ENCODE measurements around the gene ZG16.

The ZG16 gene

DNA sequence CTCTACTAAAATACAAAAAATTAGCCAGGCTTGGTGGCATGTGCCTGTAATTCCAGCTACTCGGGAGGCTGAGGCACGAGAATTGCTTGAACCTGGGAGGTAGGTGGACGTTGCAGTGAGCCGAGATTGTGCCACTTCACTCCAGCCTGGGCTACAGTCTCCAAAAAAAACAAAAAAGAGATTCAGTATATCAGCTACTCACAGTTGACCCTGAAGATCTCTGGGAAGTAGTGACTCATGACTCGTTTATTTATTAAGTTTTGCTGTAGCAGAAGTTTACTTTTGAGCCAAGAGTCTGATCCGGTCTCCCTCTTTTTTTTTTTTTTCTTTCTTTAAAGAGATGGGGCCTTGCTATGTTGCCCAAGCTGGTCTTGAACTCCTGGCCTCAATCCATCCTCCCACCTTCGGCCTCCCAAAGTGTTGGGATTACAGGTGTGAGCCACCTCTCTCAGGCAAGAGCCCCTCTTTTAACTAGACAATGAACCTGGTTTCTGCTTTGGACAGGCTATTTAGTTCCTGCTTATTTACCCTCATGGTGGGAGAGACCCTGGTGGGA, 46.6 kb downstream of the ZG16 start:
- no peak overlapping the region for H3K4me3 ChIP-seq (replicated peaks; ENCODE audit: low read depth, low read length)
- no peak for TF ChIP-seq CTCF (IDR thresholded peaks at IDR 0.05; ENCODE audit: low read length, missing control alignments)
- DNase-seq (ENCODE audit: low read depth) = peak; percentile 62

GRCh38 chr16:29825145-29826044, 47.3 kb downstream of the ZG16 start:
- H3K4me3 ChIP-seq (replicated peaks; ENCODE audit: low read depth, low read length) = no peak overlapping the region
- peak; percentile 73 for DNase-seq (ENCODE audit: low read depth)
- TF ChIP-seq CTCF (IDR thresholded peaks at IDR 0.05; ENCODE audit: low read length, missing control alignments) = no peak

GRCh38 chr16:29826342-29826695, 48.3 kb downstream of the ZG16 start:
- no peak for DNase-seq (ENCODE audit: low read depth)
- TF ChIP-seq CTCF (IDR thresholded peaks at IDR 0.05; ENCODE audit: low read length, missing control alignments) = no peak
- H3K4me3 ChIP-seq (replicated peaks; ENCODE audit: low read depth, low read length) = no peak overlapping the region

DNA sequence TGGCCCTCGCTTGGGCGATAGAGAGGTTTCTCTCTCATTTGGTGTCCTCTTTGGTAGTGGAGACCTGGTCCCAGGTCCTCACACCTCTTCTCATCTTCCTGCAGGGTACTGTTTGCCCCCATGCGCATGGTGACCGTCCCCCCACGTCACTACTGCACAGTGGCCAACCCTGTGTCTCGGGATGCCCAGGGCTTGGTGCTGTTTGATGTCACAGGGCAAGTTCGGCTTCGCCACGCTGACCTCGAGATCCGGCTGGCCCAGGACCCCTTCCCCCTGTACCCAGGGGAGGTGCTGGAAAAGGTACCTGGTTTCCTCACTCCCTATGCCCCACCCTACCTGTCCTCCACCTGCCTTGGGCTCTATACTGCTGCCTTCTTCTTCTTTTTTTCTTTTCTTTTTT, 52.7 kb downstream of the ZG16 start:
- TF ChIP-seq CTCF (IDR thresholded peaks at IDR 0.05; ENCODE audit: low read length, missing control alignments) = no peak
- H3K4me3 ChIP-seq (replicated peaks; ENCODE audit: low read depth, low read length) = no peak overlapping the region
- DNase-seq (ENCODE audit: low read depth) = no peak

- TF ChIP-seq CTCF (IDR thresholded peaks at IDR 0.05; ENCODE audit: low read length, missing control alignments) = no peak
- no peak for DNase-seq (ENCODE audit: low read depth)
- no peak overlapping the region for H3K4me3 ChIP-seq (replicated peaks; ENCODE audit: low read depth, low read length)
These were observed 53.4 kb downstream of the ZG16 start for GRCh38 chr16:29831490-29831889.

Data from fibroblast of pulmonary artery (primary cell).